GM19438 (cell line): ENCODE measurements around the gene EHD4.

Experiments used
- ATAC-seq: cut with Tn5 transposase; IDR thresholded peaks from one replicate; pipeline ENCODE4 v1.9.1; 2021; ENCODE audit warnings: low read depth; ENCODE audit not compliant: unreplicated experiment

Gene EHD4

GRCh38 chr15:41923401-41923997 lies 48.9 kb downstream of the EHD4 start:
- no peak for ATAC-seq

- ATAC-seq: no peak
These were observed 50.0 kb downstream of the EHD4 start for GRCh38 chr15:41922353-41922752.

- ATAC-seq: no peak
These were observed 50.7 kb downstream of the EHD4 start for GRCh38 chr15:41921639-41922038.

DNA sequence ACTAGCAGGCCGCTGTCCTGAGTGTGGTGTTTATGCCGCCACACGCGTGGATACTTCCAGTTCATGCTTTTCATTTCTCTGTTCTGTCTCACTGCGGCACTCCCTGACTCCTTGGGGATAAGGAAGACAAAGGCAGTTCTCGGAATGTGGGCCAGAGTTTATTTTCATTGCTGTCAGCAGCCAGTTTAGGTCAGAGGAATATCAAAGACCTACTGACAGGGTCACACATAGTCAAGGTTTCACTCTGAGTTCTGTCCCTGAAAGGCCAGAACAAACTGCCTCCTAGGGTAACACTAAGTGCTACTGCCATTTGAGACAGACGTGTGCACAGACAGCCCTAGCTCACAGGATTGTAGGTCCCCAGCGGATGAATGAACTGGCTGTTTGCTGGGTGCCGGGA lies 51.2 kb downstream of the EHD4 start:
- no peak for ATAC-seq

- ATAC-seq: no peak
These were observed 52.3 kb downstream of the EHD4 start for GRCh38 chr15:41919954-41920538.

GRCh38 chr15:41919201-41919820 lies 53.0 kb downstream of the EHD4 start:
- no peak for ATAC-seq

- no peak for ATAC-seq
These were observed 53.7 kb downstream of the EHD4 start for GRCh38 chr15:41918506-41919126.

DNA sequence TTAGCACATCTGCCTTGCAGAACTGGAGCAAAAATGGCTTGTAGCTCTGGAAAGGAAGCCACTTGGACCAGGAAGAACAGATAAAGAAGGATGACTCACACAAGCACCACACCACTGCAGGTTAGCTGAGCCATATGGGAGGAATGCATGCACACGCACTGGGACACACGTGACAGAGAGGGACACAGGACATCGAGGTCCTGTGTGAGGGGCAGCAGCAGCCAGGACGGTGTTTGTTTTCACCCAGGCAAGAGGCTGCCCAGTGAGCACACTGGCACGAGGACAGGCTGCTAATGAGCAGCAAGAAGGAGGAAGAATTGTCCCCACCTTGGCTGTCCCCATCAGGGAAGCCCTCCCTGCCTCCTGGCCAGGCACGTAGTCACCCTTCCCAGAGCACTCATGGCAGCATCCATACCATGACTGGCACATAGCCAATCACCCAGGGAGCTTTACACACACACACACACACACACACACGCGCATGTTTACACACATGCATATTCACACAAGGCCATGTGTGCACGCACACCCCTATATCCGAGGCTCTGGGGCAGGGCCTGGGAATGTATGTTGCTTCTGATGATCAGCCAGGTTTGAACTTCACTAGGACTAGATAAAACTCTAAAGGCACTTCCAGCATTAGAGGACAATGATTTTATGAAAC lies 54.5 kb downstream of the EHD4 start:
- no peak for ATAC-seq

DNA sequence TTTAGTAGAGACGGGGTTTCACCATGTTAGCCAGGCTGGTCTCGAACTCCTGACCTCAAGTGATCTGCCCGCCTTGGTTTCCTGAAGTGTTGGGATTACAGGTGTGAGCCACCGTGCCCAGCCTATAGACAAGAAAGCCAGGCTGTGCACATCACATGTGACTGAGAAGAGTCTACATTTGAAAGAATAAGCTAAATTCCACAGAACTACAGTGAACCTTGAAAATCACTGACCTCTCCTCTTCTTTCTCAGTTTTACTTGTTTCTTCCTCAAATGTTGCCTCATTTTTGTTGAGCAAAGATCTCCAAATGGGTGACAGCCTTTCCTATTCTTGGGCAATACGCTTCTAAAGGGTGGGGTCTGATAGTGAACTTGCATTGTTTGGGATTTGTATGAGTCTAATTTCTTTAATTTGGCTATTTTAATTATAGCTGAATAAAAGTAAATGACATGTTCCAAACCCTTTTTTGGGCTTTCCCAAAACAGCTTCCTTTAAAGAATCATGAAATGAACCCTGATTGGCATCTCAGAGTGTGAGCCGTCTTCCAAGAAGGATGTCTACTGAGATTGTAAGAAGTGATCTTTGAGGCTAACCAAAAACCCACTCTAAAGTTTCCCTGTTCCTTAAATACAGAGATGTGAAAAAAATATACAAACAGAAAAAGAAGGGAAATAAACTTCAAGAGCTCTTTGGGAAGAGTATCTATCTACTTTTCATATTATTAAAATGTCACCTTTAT lies 56.9 kb downstream of the EHD4 start:
- ATAC-seq: no peak

DNA sequence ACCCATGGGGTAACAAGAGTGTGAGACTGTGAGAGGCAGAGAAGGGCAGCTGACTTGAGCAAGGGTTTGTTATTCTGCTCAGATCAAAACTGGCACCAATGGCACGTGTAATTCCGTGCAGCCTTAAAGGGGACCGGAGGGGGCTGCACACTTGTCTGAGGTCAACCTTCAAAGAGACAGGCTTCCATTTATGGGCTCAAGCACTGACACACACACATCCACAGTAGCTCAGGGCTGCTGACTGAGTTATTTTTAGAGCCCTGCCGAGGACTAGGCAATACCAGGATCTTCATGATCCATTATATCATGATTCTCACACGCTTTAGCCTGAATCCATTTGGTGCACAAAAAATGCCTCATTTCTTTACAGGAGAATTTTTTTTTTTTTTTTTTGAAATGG lies 57.9 kb downstream of the EHD4 start:
- ATAC-seq: no peak

DNA sequence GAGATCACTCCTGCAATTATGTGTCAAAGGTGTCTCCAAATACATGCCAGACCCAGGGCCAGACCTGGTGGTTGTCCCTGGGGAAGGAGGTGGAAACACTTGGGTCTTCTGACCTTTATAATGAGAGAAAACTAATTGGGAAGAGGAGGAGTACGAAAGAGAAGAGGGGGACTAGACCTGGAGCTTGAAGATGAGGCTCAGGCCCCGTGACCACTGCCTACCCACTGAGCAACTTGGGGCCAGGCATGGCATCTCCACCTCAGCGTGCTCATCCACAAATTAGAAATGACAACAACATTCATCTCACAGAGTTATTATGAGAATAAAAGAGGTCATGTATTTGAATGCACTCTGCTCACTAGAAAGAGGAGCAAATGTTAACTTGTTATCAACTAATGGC lies 59.1 kb downstream of the EHD4 start:
- ATAC-seq: no peak

GRCh38 chr15:41911691-41912345 lies 60.5 kb downstream of the EHD4 start:
- ATAC-seq: no peak

- ATAC-seq: no peak
These were observed 63.5 kb downstream of the EHD4 start for GRCh38 chr15:41908736-41909461.

GRCh38 chr15:41907141-41907540 lies 65.2 kb downstream of the EHD4 start:
- no peak for ATAC-seq

- ATAC-seq: no peak
These were observed 65.7 kb downstream of the EHD4 start for GRCh38 chr15:41906608-41907007.

DNA sequence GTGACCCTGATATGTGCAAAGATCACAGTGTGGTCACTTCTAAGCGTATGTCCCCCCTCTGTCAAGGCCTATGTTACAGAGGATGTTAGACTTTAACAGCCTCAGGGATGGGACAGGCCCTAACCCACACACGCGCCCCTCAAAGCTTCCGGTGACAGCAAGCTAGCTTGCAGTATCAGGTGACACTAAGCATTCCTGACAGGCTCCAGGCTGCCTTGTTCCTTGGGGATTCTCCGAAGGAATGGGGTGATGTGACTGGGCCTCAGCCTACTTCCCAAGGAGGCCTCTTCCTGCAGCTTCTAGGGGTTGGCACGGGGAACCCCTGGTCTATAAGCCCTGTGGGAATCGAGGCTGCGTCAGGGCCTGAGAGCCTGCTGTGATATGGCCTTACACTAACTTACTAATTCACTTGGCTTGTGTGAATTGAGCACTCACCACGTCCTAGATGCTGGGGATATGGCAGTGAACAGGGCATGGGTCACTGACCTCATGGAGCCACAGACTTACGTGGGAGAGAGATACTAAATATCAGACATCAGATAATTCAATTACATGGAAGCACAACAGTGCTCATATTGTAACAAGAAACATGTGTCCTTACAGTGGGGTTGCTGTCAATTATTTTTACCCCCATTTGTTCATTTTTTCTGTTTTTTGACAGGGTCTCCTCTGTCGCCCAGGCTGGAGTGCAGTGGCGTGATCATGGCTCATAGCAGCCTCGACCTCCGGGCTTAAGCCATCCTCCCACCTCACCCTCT lies 67.1 kb downstream of the EHD4 start:
- ATAC-seq: no peak

GRCh38 chr15:41904541-41905005 lies 67.8 kb downstream of the EHD4 start:
- no peak for ATAC-seq

GRCh38 chr15:41903782-41904181 lies 68.6 kb downstream of the EHD4 start:
- ATAC-seq: no peak

DNA sequence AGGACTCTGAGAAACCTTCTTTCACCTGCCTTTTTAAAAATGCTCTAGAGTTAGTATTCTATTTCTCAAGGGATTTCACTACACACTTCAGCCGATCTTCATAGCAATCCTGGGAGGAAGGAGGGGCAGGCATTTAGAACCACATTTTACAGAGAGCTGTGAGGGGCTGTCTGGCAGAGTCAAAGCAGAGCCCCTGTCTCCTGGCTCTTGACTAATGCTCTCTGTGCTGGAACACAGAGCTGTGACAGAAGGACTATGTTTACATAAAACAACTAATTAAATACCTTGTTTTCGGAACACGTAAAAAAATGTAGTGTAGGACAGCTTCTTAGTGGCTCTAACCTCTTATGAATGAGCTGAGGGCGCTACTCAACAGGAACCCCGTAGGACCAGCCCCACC lies 70.9 kb downstream of the EHD4 start:
- ATAC-seq: no peak
